PFSK-1 (cell line): Measurements from ENCODE around the gene ENPP6.

ENCODE experiments used
- FOXP2 ChIP-seq: optimal IDR thresholded peaks from 2 replicates; pipeline ENCODE3; 2011; ENCODE audit warnings: borderline replicate concordance, control low read depth, inconsistent platforms; ENCODE audit not compliant: insufficient read depth; ENCODE audit errors: extremely low read length, extremely low read depth
- POLR2AphosphoS5 ChIP-seq: IDR thresholded peaks from 2 replicates; pipeline ENCODE4 v1.6.1; 2012; ENCODE audit warnings: low read depth, mild to moderate bottlenecking, control low read depth, low read length, moderate library complexity
- TAF1 ChIP-seq: IDR thresholded peaks from 2 replicates; pipeline ENCODE4 v1.6.1; 2012; ENCODE audit warnings: low read length, control low read depth, borderline replicate concordance; ENCODE audit not compliant: insufficient read depth
- TF ChIP-seq, protein P1 (sequence below), 2 experiments: IDR thresholded peaks; 2 replicates each; pipeline versions ENCODE4 v1.6.1 to v1.8.0; 2011 to 2012; ENCODE audit warnings: low read depth in 2 of 2, low read length in 2 of 2, control low read depth in 1 of 2, inconsistent platforms in 1 of 2, mild to moderate bottlenecking in 1 of 2, moderate library complexity in 1 of 2; ENCODE audit not compliant: insufficient read depth in 1 of 2

DNA sequence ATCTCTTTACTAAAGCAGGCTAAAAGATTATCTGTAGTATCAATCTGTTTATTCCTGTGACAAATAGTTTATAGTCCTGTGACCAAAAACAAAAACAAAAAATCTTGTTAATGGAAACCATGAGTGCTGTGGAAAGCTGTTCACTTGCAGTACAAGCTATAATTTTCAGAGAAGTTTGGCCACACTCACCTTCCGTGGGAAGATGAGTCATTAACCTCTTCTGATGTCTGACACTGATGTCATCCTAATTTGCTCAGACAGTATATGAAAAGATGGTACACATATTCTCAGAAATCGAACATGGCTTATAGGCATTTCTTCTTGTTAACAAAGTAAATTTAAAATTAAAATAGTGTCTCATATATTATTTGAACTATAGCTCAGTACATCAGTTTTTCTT is 19.9 kb upstream of the ENPP6 start:
- TF ChIP-seq POLR2AphosphoS5 (no peak), FOXP2 (no peak), TAF1 (no peak)
- TF ChIP-seq, protein P1, sequence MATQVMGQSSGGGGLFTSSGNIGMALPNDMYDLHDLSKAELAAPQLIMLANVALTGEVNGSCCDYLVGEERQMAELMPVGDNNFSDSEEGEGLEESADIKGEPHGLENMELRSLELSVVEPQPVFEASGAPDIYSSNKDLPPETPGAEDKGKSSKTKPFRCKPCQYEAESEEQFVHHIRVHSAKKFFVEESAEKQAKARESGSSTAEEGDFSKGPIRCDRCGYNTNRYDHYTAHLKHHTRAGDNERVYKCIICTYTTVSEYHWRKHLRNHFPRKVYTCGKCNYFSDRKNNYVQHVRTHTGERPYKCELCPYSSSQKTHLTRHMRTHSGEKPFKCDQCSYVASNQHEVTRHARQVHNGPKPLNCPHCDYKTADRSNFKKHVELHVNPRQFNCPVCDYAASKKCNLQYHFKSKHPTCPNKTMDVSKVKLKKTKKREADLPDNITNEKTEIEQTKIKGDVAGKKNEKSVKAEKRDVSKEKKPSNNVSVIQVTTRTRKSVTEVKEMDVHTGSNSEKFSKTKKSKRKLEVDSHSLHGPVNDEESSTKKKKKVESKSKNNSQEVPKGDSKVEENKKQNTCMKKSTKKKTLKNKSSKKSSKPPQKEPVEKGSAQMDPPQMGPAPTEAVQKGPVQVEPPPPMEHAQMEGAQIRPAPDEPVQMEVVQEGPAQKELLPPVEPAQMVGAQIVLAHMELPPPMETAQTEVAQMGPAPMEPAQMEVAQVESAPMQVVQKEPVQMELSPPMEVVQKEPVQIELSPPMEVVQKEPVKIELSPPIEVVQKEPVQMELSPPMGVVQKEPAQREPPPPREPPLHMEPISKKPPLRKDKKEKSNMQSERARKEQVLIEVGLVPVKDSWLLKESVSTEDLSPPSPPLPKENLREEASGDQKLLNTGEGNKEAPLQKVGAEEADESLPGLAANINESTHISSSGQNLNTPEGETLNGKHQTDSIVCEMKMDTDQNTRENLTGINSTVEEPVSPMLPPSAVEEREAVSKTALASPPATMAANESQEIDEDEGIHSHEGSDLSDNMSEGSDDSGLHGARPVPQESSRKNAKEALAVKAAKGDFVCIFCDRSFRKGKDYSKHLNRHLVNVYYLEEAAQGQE (IDR thresholded peaks at IDR 0.05; ENCODE audit: insufficient read depth in 1 of 2, low read depth in 2 of 2, low read length in 2 of 2), result no peak
